Ovary (tissue), 3 donors: ENCODE data around the gene ZFP1.

Experiments used
- CTCF ChIP-seq, 3 donors: fragments of 450-650 bp in 2 of 3; fragments of 200-600 bp in 1 of 3; IDR thresholded peaks; one replicate each; pipeline versions ENCODE4 v1.5.1 to v1.8.0; 2016 to 2022; ENCODE audit warnings: antibody characterized with exemption in 3 of 3, mild to moderate bottlenecking in 1 of 3
- EP300 ChIP-seq: sonication (generic); formaldehyde crosslinking; IDR thresholded peaks from one replicate; pipeline ENCODE4 v1.6.1; 2017; ENCODE audit warnings: antibody characterized with exemption
- POLR2A ChIP-seq: fragments of 450-650 bp; IDR thresholded peaks from one replicate; pipeline ENCODE4 v1.6.1; 2017; ENCODE audit warnings: antibody characterized with exemption, mild to moderate bottlenecking, moderate library complexity
- donor health status: DM: no; HTN: no; CAD: no.

GRCh38 chr16:75188832-75189477 is 40.6 kb downstream of the ZFP1 start:
- no peak for TF ChIP-seq CTCF (IDR thresholded peaks at IDR 0.05)
- TF ChIP-seq POLR2A: no peak
- no peak for TF ChIP-seq EP300
